Kidney tubule cell (primary cell): ENCODE data around the gene ZRANB3.
A peak's percentile ranks its signal among the peaks of the same experiment; 100 is the strongest.
"Not testable (repeated sequence)": the region's sequence is repeated elsewhere in the genome, so short reads cannot be mapped to it uniquely, and the experiment has no call there.

Source experiments
- DNase-seq: peaks from one replicate; pipeline ENCODE4 v3.0.0-alpha.2; 2018; ENCODE audit warnings: low spot score

The ZRANB3 gene

DNA sequence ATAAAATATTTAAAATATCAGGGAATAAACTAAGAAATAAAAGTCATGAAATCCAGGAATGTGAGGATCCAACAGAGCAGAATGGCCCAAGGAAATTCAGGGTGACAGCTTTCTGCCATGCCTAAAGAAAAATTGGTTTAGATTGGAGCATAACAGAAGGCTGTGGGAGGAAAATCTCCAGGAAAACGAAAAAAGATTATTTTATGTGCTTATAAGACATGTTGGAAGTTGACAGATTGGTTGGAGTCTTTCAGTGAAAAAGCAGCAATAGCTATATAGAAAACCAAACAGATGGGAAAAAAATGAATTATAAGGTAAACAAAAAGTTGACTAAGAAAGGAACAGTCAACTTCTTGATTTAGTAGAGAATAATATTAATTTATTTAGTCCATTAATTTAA lies 203.9 kb downstream of the ZRANB3 start:
- DNase-seq, result no peak

DNA sequence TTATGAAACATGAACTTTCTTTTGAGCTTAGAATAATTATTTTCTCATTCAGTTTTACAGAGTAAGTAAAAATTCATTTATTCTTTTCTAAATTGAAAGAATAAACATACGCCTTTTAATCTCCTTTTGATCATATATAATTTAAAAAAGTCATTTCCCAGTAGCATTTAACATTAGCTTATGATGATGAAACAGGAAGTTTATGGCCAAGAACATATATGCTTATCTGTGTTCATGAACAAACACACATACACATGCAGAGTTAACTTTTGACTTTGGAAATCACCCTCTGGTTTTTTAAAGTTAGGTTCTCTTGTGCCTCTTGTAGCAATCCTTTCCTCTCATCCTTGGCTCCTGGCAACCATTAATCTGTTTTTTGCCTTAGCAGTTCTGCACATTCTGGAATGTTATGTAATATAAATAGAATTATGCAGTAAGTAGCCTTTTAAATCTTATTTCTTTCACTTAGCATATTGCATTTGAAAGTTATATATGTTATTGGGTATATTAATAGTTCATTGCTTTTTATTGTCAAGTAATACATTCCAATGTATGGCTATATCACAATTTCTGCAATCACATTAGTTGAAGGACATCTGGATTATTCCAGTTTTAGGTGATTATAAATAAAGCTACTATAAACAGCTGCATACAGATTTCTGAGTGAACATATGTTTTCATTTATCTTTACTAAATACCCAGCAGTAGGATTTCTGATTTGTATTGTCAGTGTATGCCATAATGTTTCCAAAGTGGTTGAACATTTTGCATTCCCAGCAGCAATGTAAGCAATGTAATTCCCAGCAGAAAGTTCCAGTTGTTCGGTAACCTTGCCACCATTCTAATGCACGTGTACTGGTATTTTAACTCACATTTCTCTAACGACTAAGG lies 210.3 kb downstream of the ZRANB3 start:
- no peak for DNase-seq

- DNase-seq, result no peak
These were observed 212.2 kb downstream of the ZRANB3 start for GRCh38 chr2:135318808-135319207.

- no peak for DNase-seq
These were observed 213.6 kb downstream of the ZRANB3 start for GRCh38 chr2:135317375-135317774.

DNA sequence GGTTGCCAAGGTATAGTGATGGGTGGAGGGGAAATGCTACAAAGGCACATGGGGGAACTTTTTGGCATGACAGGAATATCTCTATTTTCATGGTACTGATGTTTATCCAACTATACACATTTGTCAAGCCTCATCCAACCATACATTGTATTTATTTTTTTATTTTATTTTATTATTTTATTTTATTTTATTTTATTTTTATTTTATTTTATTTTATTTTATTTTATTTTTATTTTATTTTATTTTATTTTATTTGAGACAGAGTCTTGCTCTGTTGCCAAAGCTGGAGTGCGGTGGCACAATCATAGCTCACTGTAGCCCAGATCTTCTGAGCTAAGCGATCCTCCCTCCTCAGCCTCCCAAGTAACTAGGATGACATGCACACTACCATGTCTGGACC lies 219.1 kb downstream of the ZRANB3 start:
- no peak for DNase-seq

DNA sequence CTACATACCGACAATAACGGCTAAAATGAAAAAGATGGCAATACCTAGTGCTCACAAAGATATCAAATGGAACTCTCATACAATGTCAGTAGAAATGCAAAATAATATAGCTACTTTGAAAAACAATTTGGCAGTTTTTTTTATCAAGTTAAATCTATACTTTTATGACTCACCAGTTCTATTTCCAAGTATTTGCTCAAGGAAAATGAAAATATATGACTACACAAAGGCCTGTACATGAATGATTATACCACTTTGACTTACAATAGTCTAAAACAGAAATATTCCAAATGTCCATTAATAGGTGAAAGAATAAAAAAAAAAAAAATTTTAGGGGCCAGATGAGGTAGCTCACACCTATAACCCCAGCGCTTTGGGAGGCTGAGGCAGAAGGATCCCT lies 219.8 kb downstream of the ZRANB3 start:
- DNase-seq, result no peak

- DNase-seq, result no peak
These were observed 226.3 kb downstream of the ZRANB3 start for GRCh38 chr2:135304694-135305093.

- peak; percentile 30 for DNase-seq
These were observed 231.3 kb downstream of the ZRANB3 start for GRCh38 chr2:135299658-135300244.

DNA sequence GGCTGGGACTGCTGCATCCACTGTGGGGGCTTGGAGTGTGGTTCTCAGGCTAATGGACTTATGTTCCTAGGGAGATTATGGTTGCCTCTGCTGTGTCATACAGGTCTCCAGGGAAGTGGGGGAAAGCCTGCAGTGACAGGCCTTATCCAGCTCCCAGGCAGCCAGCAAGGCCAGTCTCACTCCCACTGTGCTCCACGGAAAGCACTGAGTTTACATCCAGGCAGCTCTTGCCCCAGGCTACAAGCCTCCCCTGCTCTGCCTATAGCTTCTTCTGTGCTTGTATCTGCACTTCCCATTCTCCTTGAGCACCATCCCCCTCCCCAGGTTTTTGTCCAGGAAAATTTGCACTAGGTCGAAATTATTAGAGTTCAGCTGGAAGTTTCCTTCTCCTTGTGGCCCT lies 231.9 kb downstream of the ZRANB3 start:
- no peak for DNase-seq

- DNase-seq, result not testable (repeated sequence)
These were observed 243.9 kb downstream of the ZRANB3 start for GRCh38 chr2:135287121-135287520.

DNA sequence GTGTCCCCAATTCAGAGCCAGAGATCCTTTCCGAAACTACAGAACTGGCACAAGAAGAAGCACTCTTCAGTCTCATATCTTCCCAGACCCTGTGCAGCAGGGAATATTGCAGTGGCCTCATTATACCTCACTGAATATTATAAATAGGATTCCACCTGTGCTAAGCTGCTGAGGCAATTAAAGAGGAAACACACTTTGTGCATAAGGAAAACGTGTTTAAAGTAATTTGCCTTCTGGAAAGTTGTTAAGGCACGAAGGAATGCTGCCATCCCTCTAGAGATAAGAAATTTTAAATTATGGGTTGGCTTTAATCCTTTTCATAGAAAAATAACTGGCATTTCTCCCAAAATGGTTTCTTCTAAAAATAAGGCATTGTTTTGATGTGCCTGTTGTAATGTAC lies 245.6 kb downstream of the ZRANB3 start:
- no peak for DNase-seq

DNA sequence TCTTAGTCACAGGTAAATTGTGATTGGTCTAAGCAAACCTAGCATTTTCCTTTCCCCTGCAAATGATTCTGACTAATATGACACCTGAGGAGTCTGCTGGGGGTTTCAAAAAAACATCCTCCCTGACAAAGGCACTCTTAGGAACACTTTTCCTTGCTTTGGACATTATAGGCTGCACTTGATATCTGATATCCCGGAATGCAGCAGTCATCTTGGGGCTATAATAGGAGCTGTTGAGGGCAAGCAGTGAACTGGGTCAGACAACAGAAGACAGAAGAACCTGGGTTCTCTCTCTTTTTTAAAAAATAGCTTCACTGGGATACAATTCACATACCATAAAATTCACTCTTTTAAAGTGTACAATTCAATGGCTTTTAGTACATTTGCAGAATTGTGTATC lies 249.6 kb downstream of the ZRANB3 start:
- no peak for DNase-seq

- no peak for DNase-seq
These were observed 251.8 kb downstream of the ZRANB3 start for GRCh38 chr2:135279209-135279608.

DNA sequence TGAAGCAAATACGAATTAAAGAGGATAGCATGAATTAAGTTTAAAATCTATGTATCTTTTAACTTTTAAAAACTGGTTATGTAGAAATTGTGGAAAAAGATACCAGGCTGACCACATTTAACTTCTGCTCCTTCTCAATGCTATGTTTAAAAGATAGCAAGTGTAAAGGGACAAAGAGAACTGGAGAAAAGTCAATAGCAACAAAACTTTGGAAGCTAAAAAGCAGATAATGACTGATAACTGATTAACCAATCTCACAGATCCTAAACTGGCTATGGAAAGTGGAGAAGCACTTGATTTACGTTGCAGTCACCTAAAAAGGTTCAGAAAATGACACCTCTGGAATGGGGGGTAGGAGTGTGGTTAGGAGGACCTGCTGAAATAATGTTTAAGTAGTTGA lies 254.5 kb downstream of the ZRANB3 start:
- no peak for DNase-seq

DNA sequence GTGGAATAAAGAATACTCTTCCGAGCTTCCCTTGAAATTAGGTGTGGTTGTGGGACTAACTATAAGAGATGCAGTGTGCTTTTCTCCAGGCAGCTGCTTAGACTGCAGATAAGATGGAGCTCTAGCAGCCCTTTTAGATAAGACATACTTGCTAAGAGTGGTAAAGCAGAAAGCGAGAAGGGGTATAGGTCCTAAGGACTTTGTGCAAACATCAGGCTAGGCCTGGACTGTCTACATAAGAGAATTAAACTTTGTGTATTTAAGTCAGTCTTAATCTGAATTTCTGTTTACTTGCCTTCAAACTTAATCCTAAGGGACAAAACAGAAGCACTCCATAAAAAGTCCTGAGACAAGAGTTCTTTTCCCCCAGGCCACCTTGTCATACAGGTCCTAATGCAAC lies 260.0 kb downstream of the ZRANB3 start:
- no peak for DNase-seq

DNA sequence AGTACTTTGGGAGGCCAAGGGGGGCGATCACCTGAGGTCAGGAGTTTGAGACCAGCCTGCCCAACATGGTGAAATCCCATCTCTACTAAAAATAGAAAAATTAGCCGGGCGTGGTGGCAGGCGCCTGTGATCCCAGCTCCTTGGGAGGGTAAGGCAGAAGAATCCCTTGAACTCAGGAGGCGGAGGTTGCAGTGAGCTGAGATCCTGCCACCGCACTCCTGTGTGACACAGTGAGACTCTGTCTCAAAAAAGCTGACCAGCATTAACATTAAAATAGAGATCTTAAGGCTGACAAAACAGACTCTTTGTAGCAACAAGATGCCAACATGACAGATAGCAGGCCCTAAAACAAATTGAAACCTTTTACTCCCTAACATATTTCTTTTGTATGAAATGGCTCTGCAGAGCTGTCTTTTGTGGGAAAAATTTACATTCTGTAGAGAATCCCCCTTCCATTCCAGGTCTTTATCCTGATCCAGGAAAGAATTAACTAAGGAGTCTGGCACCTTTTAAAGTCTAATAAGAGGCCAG lies 265.0 kb downstream of the ZRANB3 start:
- no peak for DNase-seq

DNA sequence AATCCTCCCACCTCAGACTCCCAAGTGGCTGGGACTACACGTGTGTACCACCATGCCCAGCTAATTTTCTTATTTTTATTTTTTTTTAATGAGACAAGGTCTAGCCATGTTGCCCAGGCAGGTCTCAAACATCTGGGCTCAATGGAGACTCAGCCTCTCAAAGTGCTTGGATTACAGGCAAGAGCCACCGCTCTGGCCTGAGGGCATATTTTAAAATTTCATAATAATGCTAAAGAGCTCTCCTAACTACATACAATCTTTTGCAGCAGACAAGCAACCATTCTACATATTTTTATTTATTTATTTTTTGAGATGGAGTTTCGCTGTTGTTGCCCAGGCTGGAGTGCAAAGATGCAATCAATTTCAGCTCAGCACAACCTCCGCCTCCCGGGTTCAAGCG lies 271.9 kb downstream of the ZRANB3 start:
- DNase-seq, result no peak

GRCh38 chr2:135258193-135258592 lies 272.8 kb downstream of the ZRANB3 start:
- DNase-seq, result no peak

DNA sequence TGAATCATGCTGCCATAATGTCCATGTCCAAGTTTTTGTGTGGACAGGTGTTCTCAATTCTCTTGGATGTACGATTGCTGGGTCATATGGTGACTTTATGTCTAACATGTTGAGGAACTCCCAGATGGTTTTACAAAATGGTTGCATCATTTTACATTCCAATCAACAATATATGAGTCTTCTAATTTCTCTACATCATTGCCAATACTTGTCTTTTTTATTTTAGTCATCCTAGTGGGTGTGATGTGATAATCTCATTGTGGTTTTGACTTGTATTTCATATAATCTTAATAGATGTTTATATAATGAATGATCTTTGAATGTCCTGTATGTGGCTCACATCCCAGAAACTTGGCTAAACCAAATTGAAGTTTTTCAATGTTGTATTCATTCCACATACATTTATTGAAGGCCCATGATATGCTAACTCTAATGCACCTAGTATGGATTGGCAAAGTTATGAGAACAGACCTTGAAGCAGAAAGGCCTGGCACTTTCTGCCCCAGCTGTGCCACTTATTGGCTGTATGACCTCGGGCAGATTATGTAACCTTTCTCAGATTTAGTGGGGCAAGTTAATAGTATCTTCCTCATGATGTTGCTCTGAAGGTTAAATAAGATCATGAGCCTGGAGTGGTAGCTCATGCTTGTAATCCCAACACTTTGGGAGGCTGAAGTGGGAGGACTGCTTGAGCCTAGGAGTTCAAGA lies 273.5 kb downstream of the ZRANB3 start:
- DNase-seq, result no peak

- DNase-seq, result peak; percentile 26
These were observed 274.3 kb downstream of the ZRANB3 start for GRCh38 chr2:135256531-135257260.

DNA sequence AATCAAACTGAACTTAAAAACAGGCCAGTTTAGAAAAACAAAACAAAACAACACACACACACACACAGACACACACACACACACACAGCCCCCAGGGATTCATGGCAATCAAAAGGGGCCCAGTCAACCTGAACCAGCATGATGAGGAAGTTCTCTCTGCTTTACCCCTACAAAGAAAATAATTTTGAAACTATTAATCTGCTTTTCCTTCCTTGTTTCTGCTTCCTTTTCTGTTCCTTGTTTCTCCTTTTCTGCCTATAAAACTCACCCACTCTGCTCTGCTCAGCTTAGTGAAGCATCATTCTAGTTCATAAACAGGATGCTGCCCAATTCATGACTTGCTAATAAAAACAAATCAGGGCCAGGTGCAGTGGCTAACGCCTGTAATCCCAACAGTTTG lies 275.8 kb downstream of the ZRANB3 start:
- DNase-seq, result no peak

DNA sequence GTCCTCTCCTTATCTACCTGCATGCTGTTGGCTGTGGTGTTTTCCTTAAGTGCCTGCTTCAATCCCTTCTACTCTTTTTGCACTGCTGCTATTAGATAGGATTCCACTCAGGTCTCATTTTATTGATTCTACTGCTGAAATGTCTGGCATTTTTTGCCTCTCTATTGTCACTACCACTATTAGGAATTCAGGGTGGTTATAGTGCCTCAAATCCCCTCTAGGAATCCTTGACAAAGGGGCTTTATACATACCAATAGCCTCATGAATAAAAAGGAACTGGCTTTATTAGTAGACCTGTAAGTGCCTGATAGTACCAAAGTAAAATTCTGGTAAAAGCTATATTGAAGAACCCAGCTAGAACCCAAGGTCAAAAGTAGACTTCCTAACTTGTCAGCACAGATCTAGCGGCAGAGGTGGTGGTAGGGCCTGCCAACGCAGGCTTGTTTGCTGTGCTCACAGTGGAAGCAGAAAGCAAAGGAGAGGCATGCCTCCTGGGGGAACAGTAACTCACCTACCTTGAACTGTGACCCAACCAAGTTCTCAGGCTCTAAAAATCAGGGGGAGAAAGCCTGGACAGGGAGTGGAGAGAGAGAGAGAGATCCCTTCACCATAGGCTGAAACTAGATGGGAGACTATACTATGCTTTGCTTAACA lies 278.1 kb downstream of the ZRANB3 start:
- DNase-seq, result no peak
